Liver (tissue), 9 donors: Measurements from ENCODE around the gene CBX2. TPM values are rescaled to one million over a fixed set of nuclear protein-coding genes. Genes with fewer than 3 reads are reported as not detected.

Experiments used
- DNase-seq: peaks from one replicate; pipeline ENCODE4 v3.0.0-alpha.2; 2017; ENCODE audit warnings: low spot score
- H3K27ac ChIP-seq, 2 donors: one replicate each; pipeline ENCODE4 v1.7.0; 2013; ENCODE audit warnings: inconsistent platforms in 2 of 2, low read length in 2 of 2, control low read depth in 1 of 2, low read depth in 1 of 2, mild to moderate bottlenecking in 1 of 2
- H3K27me3 ChIP-seq, 4 donors: one replicate each; pipeline versions ENCODE4 v1.6.1 to v1.7.0; 2013; ENCODE audit warnings: low read length in 3 of 4, inconsistent platforms in 1 of 4, mild to moderate bottlenecking in 1 of 4, moderate library complexity in 1 of 4; ENCODE audit not compliant: control insufficient read depth in 4 of 4, insufficient read depth in 4 of 4
- H3K36me3 ChIP-seq, 4 donors: one replicate each; pipeline versions ENCODE4 v1.6.1 to v1.7.0; 2013; ENCODE audit warnings: low read length in 3 of 4, mild to moderate bottlenecking in 3 of 4, low read depth in 1 of 4, moderate library complexity in 1 of 4; ENCODE audit not compliant: control insufficient read depth in 4 of 4, insufficient read depth in 3 of 4
- H3K4me1 ChIP-seq, 4 donors: one replicate each; pipeline versions ENCODE4 v1.6.1 to v1.7.0; 2013; ENCODE audit warnings: low read length in 3 of 4, mild to moderate bottlenecking in 3 of 4, moderate library complexity in 1 of 4; ENCODE audit not compliant: control insufficient read depth in 4 of 4, insufficient read depth in 4 of 4
- H3K4me3 ChIP-seq, 3 donors: one replicate each; pipeline versions ENCODE4 v1.6.1 to v1.7.0; 2013; ENCODE audit warnings: low read length in 3 of 3, control low read depth in 1 of 3, low read depth in 1 of 3, mild to moderate bottlenecking in 1 of 3
- H3K9ac ChIP-seq, 2 donors: one replicate each; pipeline ENCODE4 v1.7.0; 2013; ENCODE audit warnings: low read length in 2 of 2, mild to moderate bottlenecking in 2 of 2, moderate library complexity in 2 of 2, control low read depth in 1 of 2, low read depth in 1 of 2
- H3K9me3 ChIP-seq, 4 donors: one replicate each; pipeline versions ENCODE4 v1.6.1 to v1.7.0; 2013; ENCODE audit warnings: low read length in 3 of 4; ENCODE audit not compliant: control insufficient read depth in 4 of 4
- EGR1 ChIP-seq, 2 donors: IDR thresholded peaks; 2 replicates each; pipeline ENCODE4 v1.6.1; 2016 to 2018; ENCODE audit warnings: antibody characterized with exemption in 2 of 2, low read depth in 2 of 2
- FOXA2 ChIP-seq: IDR thresholded peaks from 2 replicates; pipeline ENCODE4 v1.6.1; 2016; ENCODE audit warnings: antibody characterized with exemption
- HNF4A ChIP-seq, 2 donors: conservative IDR thresholded peaks; 2 replicates each; pipeline ENCODE4 v1.6.1; 2016; ENCODE audit warnings: antibody characterized with exemption in 2 of 2, mild to moderate bottlenecking in 2 of 2
- MAX ChIP-seq: IDR thresholded peaks from 2 replicates; pipeline ENCODE4 v1.6.1; 2016; ENCODE audit warnings: antibody characterized with exemption
- NR2F2 ChIP-seq: IDR thresholded peaks from 2 replicates; pipeline ENCODE4 v1.6.1; 2016; ENCODE audit warnings: antibody characterized with exemption
- RAD21 ChIP-seq, 2 donors: IDR thresholded peaks; 2 replicates each; pipeline ENCODE4 v1.6.1; 2016; ENCODE audit warnings: antibody characterized with exemption in 2 of 2, mild to moderate bottlenecking in 2 of 2
- SP1 ChIP-seq: IDR thresholded peaks from 2 replicates; pipeline ENCODE4 v1.6.1; 2018; ENCODE audit warnings: antibody characterized with exemption, mild to moderate bottlenecking
- TAF1 ChIP-seq: conservative IDR thresholded peaks from 2 replicates; pipeline ENCODE4 v1.6.1; 2016; ENCODE audit warnings: antibody characterized with exemption, mild to moderate bottlenecking
- ZBTB33 ChIP-seq: IDR thresholded peaks from 2 replicates; pipeline ENCODE4 v1.6.1; 2016; ENCODE audit warnings: antibody characterized with exemption
- WGBS: extraction: QIAGEN DNeasy Blood & Tissue Kit; methylation state at CpG from one replicate; pipeline ENCODE4 v1.1.7; 2013; 5-methylcytosine and 5-hydroxymethylcytosine counted together
- polyA plus RNA-seq, 2 donors: library from polyadenylated mRNA; stranded (reverse) in 1 of 2; unstranded in 1 of 2; fragments of 200-250 nt in 1 of 2; fragments of >200 nt in 1 of 2; fragmentation: Nextera tagmentation in 1 of 2; extraction: Ambion mirVana in 1 of 2; gene quantifications; one replicate each; pipeline versions ENCODE4 v1.2.1 to v1.2.3, GENCODE V29; 2013 to 2015
- total RNA-seq, 2 donors: library from RNA; depleted of rRNA; stranded (reverse); fragments of >200 nt; gene quantifications; one replicate each; pipeline ENCODE4 v1.2.3, GENCODE V29; 2014
- TF ChIP-seq, protein P1 (sequence below): IDR thresholded peaks from 2 replicates; pipeline ENCODE4 v1.6.1; 2016; ENCODE audit warnings: antibody characterized with exemption
- TF ChIP-seq, protein P2 (sequence below): IDR thresholded peaks from 2 replicates; pipeline ENCODE4 v1.6.1; 2016; ENCODE audit warnings: antibody characterized with exemption, mild to moderate bottlenecking
- donor health status: healthy.
- donor health status: healthy.
- donor health status: healthy.
- donor health status: healthy.
- donor health status: healthy.

The CBX2 gene
- total and polyA plus RNA-seq, 4 donors: 0.33 to 2.4 (median 0.53) TPM

DNA sequence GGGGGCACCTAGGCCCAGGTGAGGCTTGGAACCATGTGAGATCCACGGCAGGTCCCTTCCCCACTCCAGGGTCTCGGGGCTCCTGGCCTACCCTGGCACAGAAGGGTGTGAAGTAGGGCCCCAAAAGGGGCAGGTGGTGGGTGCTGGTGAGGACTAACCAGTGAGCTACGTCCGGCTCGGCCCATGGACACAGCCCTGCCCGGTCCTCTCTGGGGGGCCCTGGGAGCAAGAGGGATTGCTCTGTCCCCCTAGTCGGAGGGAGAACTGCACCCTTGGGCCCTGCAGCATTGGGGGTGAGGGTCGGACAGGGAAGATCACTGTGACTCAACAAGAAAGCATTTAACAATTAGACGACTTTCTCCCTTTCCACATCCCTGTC is 44.3 kb upstream of the CBX2 start:
- WGBS: 94% methylated on average over 9 of the region's 9 CpGs
- no peak for TF ChIP-seq SP1
- TF ChIP-seq NR2F2: no peak
- no peak for TF ChIP-seq ZBTB33
- H3K27me3 ChIP-seq: no peaks in the 10 kb centered on the region
- H3K36me3 ChIP-seq: no peaks in the 10 kb centered on the region
- H3K4me1 ChIP-seq: peaks cover 9 to 29% (median 19%) of the 10 kb centered on the region in 4 donors
- H3K9me3 ChIP-seq: no peaks in the 10 kb centered on the region
- no peak for DNase-seq
- peak overlapping the region in 1 of 2 donors; percentile 0 for H3K9ac ChIP-seq
- H3K4me3 ChIP-seq: peak overlapping the region; percentile 1 to 56 (median 39)
- peak overlapping the region; percentile 38 to 77 for H3K27ac ChIP-seq

DNA sequence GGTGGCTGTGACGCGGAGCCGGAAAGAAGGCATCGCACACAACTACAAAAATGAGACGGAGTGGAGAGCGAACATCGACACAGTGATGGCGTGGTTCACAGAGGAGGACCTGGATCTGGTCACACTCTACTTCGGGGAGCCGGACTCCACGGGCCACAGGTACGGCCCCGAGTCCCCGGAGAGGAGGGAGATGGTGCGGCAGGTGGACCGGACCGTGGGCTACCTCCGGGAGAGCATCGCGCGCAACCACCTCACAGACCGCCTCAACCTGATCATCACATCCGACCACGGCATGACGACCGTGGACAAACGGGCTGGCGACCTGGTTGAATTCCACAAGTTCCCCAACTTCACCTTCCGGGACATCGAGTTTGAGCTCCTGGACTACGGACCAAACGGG is 42.9 kb upstream of the CBX2 start:
- no peak for TF ChIP-seq FOXA2
- TF ChIP-seq EGR1 (IDR thresholded peaks at IDR 0.05; ENCODE audit: low read depth in 2 of 2): no peak
- TF ChIP-seq MAX: no peak
- TF ChIP-seq, protein P1, sequence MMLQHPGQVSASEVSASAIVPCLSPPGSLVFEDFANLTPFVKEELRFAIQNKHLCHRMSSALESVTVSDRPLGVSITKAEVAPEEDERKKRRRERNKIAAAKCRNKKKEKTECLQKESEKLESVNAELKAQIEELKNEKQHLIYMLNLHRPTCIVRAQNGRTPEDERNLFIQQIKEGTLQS: no peak
- no peak for TF ChIP-seq RAD21 (IDR thresholded peaks at IDR 0.05)
- TF ChIP-seq, protein P2, sequence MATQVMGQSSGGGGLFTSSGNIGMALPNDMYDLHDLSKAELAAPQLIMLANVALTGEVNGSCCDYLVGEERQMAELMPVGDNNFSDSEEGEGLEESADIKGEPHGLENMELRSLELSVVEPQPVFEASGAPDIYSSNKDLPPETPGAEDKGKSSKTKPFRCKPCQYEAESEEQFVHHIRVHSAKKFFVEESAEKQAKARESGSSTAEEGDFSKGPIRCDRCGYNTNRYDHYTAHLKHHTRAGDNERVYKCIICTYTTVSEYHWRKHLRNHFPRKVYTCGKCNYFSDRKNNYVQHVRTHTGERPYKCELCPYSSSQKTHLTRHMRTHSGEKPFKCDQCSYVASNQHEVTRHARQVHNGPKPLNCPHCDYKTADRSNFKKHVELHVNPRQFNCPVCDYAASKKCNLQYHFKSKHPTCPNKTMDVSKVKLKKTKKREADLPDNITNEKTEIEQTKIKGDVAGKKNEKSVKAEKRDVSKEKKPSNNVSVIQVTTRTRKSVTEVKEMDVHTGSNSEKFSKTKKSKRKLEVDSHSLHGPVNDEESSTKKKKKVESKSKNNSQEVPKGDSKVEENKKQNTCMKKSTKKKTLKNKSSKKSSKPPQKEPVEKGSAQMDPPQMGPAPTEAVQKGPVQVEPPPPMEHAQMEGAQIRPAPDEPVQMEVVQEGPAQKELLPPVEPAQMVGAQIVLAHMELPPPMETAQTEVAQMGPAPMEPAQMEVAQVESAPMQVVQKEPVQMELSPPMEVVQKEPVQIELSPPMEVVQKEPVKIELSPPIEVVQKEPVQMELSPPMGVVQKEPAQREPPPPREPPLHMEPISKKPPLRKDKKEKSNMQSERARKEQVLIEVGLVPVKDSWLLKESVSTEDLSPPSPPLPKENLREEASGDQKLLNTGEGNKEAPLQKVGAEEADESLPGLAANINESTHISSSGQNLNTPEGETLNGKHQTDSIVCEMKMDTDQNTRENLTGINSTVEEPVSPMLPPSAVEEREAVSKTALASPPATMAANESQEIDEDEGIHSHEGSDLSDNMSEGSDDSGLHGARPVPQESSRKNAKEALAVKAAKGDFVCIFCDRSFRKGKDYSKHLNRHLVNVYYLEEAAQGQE: no peak
- no peak for TF ChIP-seq HNF4A (conservative IDR thresholded peaks at IDR 0.05)
- TF ChIP-seq TAF1: no peak
- TF ChIP-seq NR2F2: no peak
- no peaks in the 10 kb centered on the region for H3K27me3 ChIP-seq
- peaks cover 9 to 28% (median 17%) of the 10 kb centered on the region in 4 donors for H3K4me1 ChIP-seq
- WGBS: 98% methylated on average over 32 of the region's 32 CpGs
- H3K9me3 ChIP-seq: no peaks in the 10 kb centered on the region
- no peak overlapping the region for H3K9ac ChIP-seq
- no peaks in the 10 kb centered on the region for H3K36me3 ChIP-seq
- no peak for DNase-seq
- H3K27ac ChIP-seq: no peak overlapping the region
- no peak overlapping the region for H3K4me3 ChIP-seq
